ENCODE data around the gene UBAP1L. TPM values are rescaled to one million over a fixed set of nuclear protein-coding genes. Genes with fewer than 3 reads are reported as not detected.

The UBAP1L gene
- total RNA-seq, 1 experiment from 2014 or later, result 3.0 TPM

GRCh38 chr15:65042776-65043327, 72.1 kb downstream of the UBAP1L start:
- Histone ChIP-seq H3K4me1 (ENCODE audit: insufficient read depth, low read length) (no peaks in the 10 kb centered on the region), H2BK20ac (ENCODE audit: low read depth, low read length, poor library complexity, severe bottlenecking) (no peak overlapping the region), H3K4me2 (ENCODE audit: insufficient read depth, insufficient read length, low read length) (no peak overlapping the region), H3T11ph (ENCODE audit: low read length) (no peak overlapping the region), H3K23ac (ENCODE audit: insufficient read length, low read depth, low read length) (no peak overlapping the region), H3K9ac (ENCODE audit: extremely low read depth, insufficient read length, low read length) (no peak overlapping the region), H3K18ac (ENCODE audit: insufficient read length, low read depth, low read length) (no peak overlapping the region), H4K8ac (replicated peaks; ENCODE audit: insufficient read length, low read depth, low read length) (no peak overlapping the region), H2AFZ (ENCODE audit: low read length) (no peak overlapping the region), H2BK12ac (ENCODE audit: insufficient read length, low read depth, low read length) (no peak overlapping the region), H4K5ac (ENCODE audit: insufficient read length, low read depth, low read length) (no peak overlapping the region), H4K20me1 (ENCODE audit: control insufficient read depth, insufficient read depth, insufficient read length) (no peaks in the 10 kb centered on the region), H3K79me1 (ENCODE audit: insufficient read depth, low read depth, low read length, poor library complexity, severe bottlenecking) (no peaks in the 10 kb centered on the region), H3K23me2 (ENCODE audit: insufficient read length, low read depth, low read length, poor library complexity, severe bottlenecking) (no peaks in the 10 kb centered on the region), H2AK5ac (ENCODE audit: insufficient read length, low read length) (no peak overlapping the region), H3K4ac (ENCODE audit: low read depth, low read length) (no peak overlapping the region), H2BK120ac (ENCODE audit: low read depth, low read length, poor library complexity, severe bottlenecking) (no peak overlapping the region), H3K27me3 (ENCODE audit: insufficient read depth, low read length) (no peaks in the 10 kb centered on the region), H4K91ac (ENCODE audit: insufficient read length, low read depth, low read length) (no peak overlapping the region), H3K9me3 (ENCODE audit: control insufficient read depth, low read depth, low read length) (no peaks in the 10 kb centered on the region), H2BK5ac (ENCODE audit: insufficient read length, low read length) (no peak overlapping the region), H3K27ac (ENCODE audit: insufficient read length, low read depth, low read length) (no peak overlapping the region), H3K79me2 (ENCODE audit: insufficient read depth, low read length) (no peaks in the 10 kb centered on the region), H3K56ac (ENCODE audit: insufficient read length, low read depth, low read length) (no peak overlapping the region), H2BK15ac (ENCODE audit: low read depth, low read length) (no peak overlapping the region), H3K14ac (ENCODE audit: insufficient read depth, low read length) (no peak overlapping the region)
- H3K4me3 Mint-ChIP-seq, result no peak overlapping the region
- H3K4me1 Mint-ChIP-seq, result peaks cover 7 to 8% of the 10 kb centered on the region in 2 experiments
- WGBS (ENCODE audit: extremely low coverage, insufficient read length, low lambda C conversion rate), result no CpG with 5 or more reads among the region's 4 CpGs
- no peaks in the 10 kb centered on the region for H3K9me3 Mint-ChIP-seq
- H3K36me3 Mint-ChIP-seq (ENCODE audit: insufficient read depth in 1 of 3, low read depth in 3 of 3), result no peaks in the 10 kb centered on the region
- TF ChIP-seq CTCF (conservative IDR thresholded peaks at IDR 0.05), result no peak
- H3K27ac Mint-ChIP-seq, result no peak overlapping the region
- DNase-seq, result no peak
- H3K27me3 Mint-ChIP-seq (ENCODE audit: low read depth), result peaks cover 5% of the 10 kb centered on the region; the same call in 1 of the 2 replicates

Other genes with a start within 250 kb of the UBAP1L start
- gene ANKDD1A, start 203.3 kb downstream of the UBAP1L start, total RNA-seq (2021), result 3.7 TPM in 2 replicates
- 64.2 and 66.6 TPM in 2 replicates for gene SPG21, start 125.3 kb downstream of the UBAP1L start, total RNA-seq (2021)
- gene MTFMT, start 85.6 kb downstream of the UBAP1L start, total RNA-seq (2021), result 13.2 and 16.0 TPM in 2 replicates
- gene SLC51B, start 69.8 kb downstream of the UBAP1L start, total RNA-seq (2021), result not detected in 2 replicates
- gene RASL12, start 47.2 kb downstream of the UBAP1L start, total RNA-seq (2021), result 7.5 and 7.7 TPM in 2 replicates
- not detected in 2 replicates for gene KBTBD13, start 38.5 kb downstream of the UBAP1L start, total RNA-seq (2021)
- gene PDCD7, start 18.6 kb upstream of the UBAP1L start, total RNA-seq (2021), result 35.2 and 38.1 TPM in 2 replicates
- gene CLPX, start 70.1 kb upstream of the UBAP1L start, total RNA-seq (2021), result 53.8 and 55.8 TPM in 2 replicates
- 0.04 TPM in 1 of 2 replicates, not detected in the other for gene CILP, start 96.3 kb upstream of the UBAP1L start, total RNA-seq (2021)
- 3.9 and 4.3 TPM in 2 replicates for gene PARP16, start 171.7 kb upstream of the UBAP1L start, total RNA-seq (2021)
- not detected in 2 replicates for gene RNU5A-1, start 180.9 kb upstream of the UBAP1L start, total RNA-seq (2021)
- not detected in 2 replicates for gene RNU5B-1, start 189.5 kb upstream of the UBAP1L start, total RNA-seq (2021)

Data from H9 (cell line).